Mesendoderm (in vitro differentiated cells): ENCODE measurements around the gene EIF4EBP3.

ENCODE experiments used
- DNase-seq: peaks from one replicate; pipeline ENCODE4 v3.0.0; 2013
- H2AK5ac ChIP-seq: 2 replicates; pipeline ENCODE4 v1.6.1; 2013; ENCODE audit warnings: low read length, inconsistent platforms
- H2BK120ac ChIP-seq: 2 replicates; pipeline ENCODE4 v1.6.1; 2013; ENCODE audit warnings: low read depth, mild to moderate bottlenecking, low read length, moderate library complexity, mixed read lengths
- H2BK15ac ChIP-seq: replicated peaks from 2 replicates; pipeline ENCODE4 v1.6.1; 2013; ENCODE audit warnings: low read depth, mild to moderate bottlenecking, moderate library complexity
- H2BK5ac ChIP-seq: 2 replicates; pipeline ENCODE4 v1.6.1; 2013; ENCODE audit warnings: low read length, inconsistent platforms
- H3K18ac ChIP-seq: 2 replicates; pipeline ENCODE4 v1.6.1; 2013; ENCODE audit warnings: mild to moderate bottlenecking, low read length, mixed read lengths
- H3K23ac ChIP-seq: one replicate; pipeline ENCODE4 v1.6.1; 2013; ENCODE audit warnings: low read length
- H3K27ac ChIP-seq: 2 replicates; pipeline ENCODE4 v1.5.1; 2013; ENCODE audit warnings: low read depth, mild to moderate bottlenecking, inconsistent platforms, low read length, moderate library complexity
- H3K27me3 ChIP-seq: 2 replicates; pipeline ENCODE4 v1.6.1; 2013; ENCODE audit warnings: low read length, control low read depth, mild to moderate bottlenecking, inconsistent platforms; ENCODE audit not compliant: insufficient read depth, poor library complexity
- H3K36me3 ChIP-seq: 2 replicates; pipeline ENCODE4 v1.6.1; 2013; ENCODE audit warnings: low read length, inconsistent platforms; ENCODE audit not compliant: control insufficient read depth, insufficient read depth
- H3K4ac ChIP-seq: one replicate; pipeline ENCODE4 v1.6.1; 2013; ENCODE audit warnings: low read depth, mild to moderate bottlenecking, low read length, moderate library complexity
- H3K4me1 ChIP-seq: 2 replicates; pipeline ENCODE4 v1.6.1; 2013; ENCODE audit warnings: low read depth, low read length, inconsistent platforms; ENCODE audit not compliant: control insufficient read depth
- H3K4me2 ChIP-seq: 2 replicates; pipeline ENCODE4 v1.6.1; 2013; ENCODE audit warnings: low read length
- H3K4me3 ChIP-seq: 2 replicates; pipeline ENCODE4 v1.5.1; 2013; ENCODE audit warnings: mild to moderate bottlenecking, low read length
- H3K56ac ChIP-seq: one replicate; pipeline ENCODE4 v1.6.1; 2013; ENCODE audit warnings: low read length
- H3K79me1 ChIP-seq: 2 replicates; pipeline ENCODE4 v1.6.1; 2013; ENCODE audit warnings: low read length, inconsistent platforms
- H3K79me2 ChIP-seq: 2 replicates; pipeline ENCODE4 v1.6.1; 2013; ENCODE audit warnings: mild to moderate bottlenecking, low read length; ENCODE audit not compliant: control insufficient read depth, insufficient read depth
- H3K9ac ChIP-seq: 2 replicates; pipeline ENCODE4 v1.6.1; 2013; ENCODE audit warnings: low read length, inconsistent platforms
- H4K5ac ChIP-seq: one replicate; pipeline ENCODE4 v1.6.1; 2013; ENCODE audit warnings: low read length
- H4K8ac ChIP-seq: one replicate; pipeline ENCODE4 v1.6.1; 2013; ENCODE audit warnings: low read depth, mild to moderate bottlenecking, control low read depth, low read length, moderate library complexity
- WGBS: extraction: QIAGEN DNeasy Blood & Tissue Kit; methylation state at CpG from one replicate; pipeline ENCODE4 v1.1.7; 2013; ENCODE audit warnings: low lambda C conversion rate, missing lambda C conversion rate; ENCODE audit not compliant: insufficient coverage; ENCODE audit errors: extremely low coverage; 5-methylcytosine and 5-hydroxymethylcytosine counted together

The EIF4EBP3 gene

DNA sequence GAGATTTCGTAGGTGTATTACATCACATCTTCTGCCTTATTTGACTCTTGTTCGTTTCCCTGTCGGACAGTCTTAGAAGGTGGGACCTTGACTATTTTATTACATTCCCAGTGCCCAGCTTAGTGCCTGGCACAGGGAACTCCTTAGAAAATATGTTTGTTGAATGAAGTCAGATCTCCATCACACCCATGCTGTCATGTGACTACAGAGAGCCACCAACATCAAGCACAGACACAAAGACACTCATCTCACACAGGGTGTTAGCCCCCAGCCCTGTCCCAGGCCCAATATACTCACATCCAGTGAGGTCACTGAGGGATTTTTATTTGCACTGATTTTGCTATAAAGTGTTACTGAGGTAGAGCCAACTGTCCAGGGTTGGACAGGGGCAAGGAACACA, 10.5 kb downstream of the EIF4EBP3 start:
- Histone ChIP-seq H3K56ac (peak overlapping the region; percentile 94), H2BK5ac (no peak overlapping the region), H4K5ac (no peak overlapping the region), H3K18ac (no peak overlapping the region), H3K4me3 (no peak overlapping the region), H3K79me2 (peaks cover 21% of the 10 kb centered on the region), H3K27ac (no peak overlapping the region), H2BK120ac (no peak overlapping the region), H3K9ac (no peak overlapping the region), H4K8ac (no peak overlapping the region), H3K23ac (no peak overlapping the region), H3K4me1 (peaks cover 2% of the 10 kb centered on the region), H2BK15ac (no peak overlapping the region), H2AK5ac (no peak overlapping the region), H3K4ac (peak overlapping the region; percentile 4), H3K4me2 (no peak overlapping the region), H3K27me3 (no peaks in the 10 kb centered on the region), H3K79me1 (peaks cover 15% of the 10 kb centered on the region), H3K36me3 (no peaks in the 10 kb centered on the region)
- no peak for DNase-seq
- no CpG with 5 or more reads among the region's 3 CpGs for WGBS

DNA sequence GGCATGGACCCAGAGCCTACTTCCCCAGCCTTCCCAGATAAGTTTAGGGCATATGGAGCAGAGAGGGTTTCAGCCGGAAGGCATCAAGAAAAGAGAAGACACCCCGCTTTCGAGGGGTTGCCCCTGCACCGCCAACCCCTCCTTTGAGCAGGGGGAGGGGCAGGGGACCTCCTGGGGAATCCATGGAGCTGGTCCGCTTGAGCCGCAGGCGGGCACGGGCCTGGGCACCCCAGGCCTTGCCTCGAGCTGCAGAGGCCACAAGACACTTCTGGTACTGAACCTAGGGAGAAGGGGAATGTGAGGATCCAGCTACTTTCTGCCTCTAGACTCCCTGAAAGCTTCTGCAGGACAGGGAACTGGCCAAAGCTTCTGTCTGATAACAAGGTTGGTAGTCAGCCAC, 11.1 kb downstream of the EIF4EBP3 start:
- H3K4ac ChIP-seq = no peak overlapping the region
- no peak overlapping the region for H2BK15ac ChIP-seq
- H3K27me3 ChIP-seq = no peaks in the 10 kb centered on the region
- H3K4me1 ChIP-seq = peaks cover 4% of the 10 kb centered on the region
- H3K56ac ChIP-seq = no peak overlapping the region
- no peak overlapping the region for H3K27ac ChIP-seq
- H3K18ac ChIP-seq = no peak overlapping the region
- H4K8ac ChIP-seq = no peak overlapping the region
- no peak overlapping the region for H3K23ac ChIP-seq
- no peak overlapping the region for H3K4me2 ChIP-seq
- no peak overlapping the region for H4K5ac ChIP-seq
- no peak overlapping the region for H3K9ac ChIP-seq
- H2AK5ac ChIP-seq = no peak overlapping the region
- H2BK5ac ChIP-seq = no peak overlapping the region
- DNase-seq = no peak
- peaks cover 18% of the 10 kb centered on the region for H3K79me2 ChIP-seq
- H3K36me3 ChIP-seq = no peaks in the 10 kb centered on the region
- H3K79me1 ChIP-seq = peaks cover 12% of the 10 kb centered on the region
- H3K4me3 ChIP-seq = no peak overlapping the region
- H2BK120ac ChIP-seq = no peak overlapping the region
- no CpG with 5 or more reads among the region's 9 CpGs for WGBS

DNA sequence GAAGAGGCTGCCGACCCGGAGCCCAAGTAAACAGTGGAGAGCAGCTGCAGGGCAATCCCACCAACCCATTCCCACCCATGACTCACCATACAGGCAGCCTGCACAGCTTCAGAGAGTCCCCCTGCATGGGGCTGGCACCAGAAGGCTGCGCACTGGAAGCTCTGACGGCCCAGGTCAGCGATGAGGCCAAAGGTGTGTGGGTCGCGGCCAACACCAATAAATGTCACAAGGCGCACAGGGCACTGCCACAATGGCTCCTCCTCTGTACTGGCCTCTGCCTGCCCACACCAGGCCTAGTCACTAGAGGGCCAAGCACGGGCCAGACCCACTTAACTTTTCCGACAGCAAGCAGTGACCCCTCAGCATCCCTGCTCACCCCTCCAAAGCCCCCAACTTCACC, 12.8 kb downstream of the EIF4EBP3 start:
- WGBS = no CpG with 5 or more reads among the region's 10 CpGs
- Histone ChIP-seq H3K4ac (no peak overlapping the region), H3K27ac (no peak overlapping the region)

DNA sequence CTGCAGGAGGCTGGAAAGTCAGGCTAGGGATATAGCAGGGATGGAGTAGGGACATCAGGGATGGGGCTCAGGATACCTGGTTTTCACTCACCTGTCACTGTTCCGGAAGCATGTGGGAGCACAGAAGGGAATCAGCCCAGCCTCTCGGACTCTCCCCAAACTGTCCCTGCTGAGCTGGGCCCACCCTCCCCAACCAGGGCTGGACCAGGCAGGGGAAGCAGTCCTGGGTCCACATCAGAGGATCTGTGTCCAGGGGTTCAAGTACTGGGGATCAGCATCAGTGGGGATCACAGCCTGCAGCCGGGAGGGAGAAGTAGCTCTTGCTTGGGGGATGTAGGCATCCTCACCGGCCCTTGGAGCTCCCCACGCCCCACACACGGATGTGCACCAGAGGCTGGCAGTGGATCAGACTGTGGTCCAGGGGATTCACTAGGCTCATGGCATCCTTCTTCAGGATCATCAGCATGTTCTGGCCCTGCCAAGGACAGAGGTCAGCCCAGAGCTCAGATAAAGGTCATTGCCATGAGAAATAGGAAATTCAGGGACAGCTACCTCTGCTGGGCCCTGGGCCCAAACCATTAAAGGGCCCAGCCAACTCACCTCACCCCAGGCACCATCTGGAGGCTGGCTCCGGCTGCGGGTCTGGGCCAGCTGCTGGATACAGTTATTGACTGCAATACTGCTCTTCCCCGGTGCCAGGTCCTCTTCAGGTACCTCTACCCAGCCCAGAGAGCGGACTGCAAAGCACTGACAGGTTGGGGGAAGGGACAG, 14.5 kb downstream of the EIF4EBP3 start:
- Histone ChIP-seq H3K79me1 (peaks cover 12% of the 10 kb centered on the region), H3K4me2 (no peak overlapping the region), H2AK5ac (no peak overlapping the region), H4K8ac (no peak overlapping the region), H2BK120ac (no peak overlapping the region), H3K9ac (no peak overlapping the region), H3K18ac (no peak overlapping the region), H4K5ac (no peak overlapping the region), H3K27me3 (no peaks in the 10 kb centered on the region), H3K4ac (no peak overlapping the region), H3K56ac (no peak overlapping the region), H2BK5ac (no peak overlapping the region), H3K4me1 (peaks cover 15% of the 10 kb centered on the region), H3K27ac (no peak overlapping the region), H3K36me3 (peaks cover 3% of the 10 kb centered on the region), H3K23ac (no peak overlapping the region), H2BK15ac (no peak overlapping the region), H3K4me3 (no peak overlapping the region), H3K79me2 (peaks cover 5% of the 10 kb centered on the region)
- WGBS = no CpG with 5 or more reads among the region's 10 CpGs
- no peak for DNase-seq

More for the DNA sequence above, 12.8 kb downstream of the EIF4EBP3 start:
- H3K4me3 ChIP-seq = no peak overlapping the region
- H4K5ac ChIP-seq = no peak overlapping the region
- no peak overlapping the region for H4K8ac ChIP-seq
- no peak overlapping the region for H2BK15ac ChIP-seq
- H2BK120ac ChIP-seq = no peak overlapping the region
- H3K36me3 ChIP-seq = no peaks in the 10 kb centered on the region
- no peak overlapping the region for H3K4me2 ChIP-seq
- peaks cover 11% of the 10 kb centered on the region for H3K79me1 ChIP-seq
- H3K18ac ChIP-seq = no peak overlapping the region
- no peak for DNase-seq
- peaks cover 9% of the 10 kb centered on the region for H3K4me1 ChIP-seq
- H3K27me3 ChIP-seq = no peaks in the 10 kb centered on the region
- H3K23ac ChIP-seq = no peak overlapping the region
- no peak overlapping the region for H2BK5ac ChIP-seq
- peaks cover 15% of the 10 kb centered on the region for H3K79me2 ChIP-seq
- H2AK5ac ChIP-seq = no peak overlapping the region
- no peak overlapping the region for H3K9ac ChIP-seq
- H3K56ac ChIP-seq = no peak overlapping the region

DNA sequence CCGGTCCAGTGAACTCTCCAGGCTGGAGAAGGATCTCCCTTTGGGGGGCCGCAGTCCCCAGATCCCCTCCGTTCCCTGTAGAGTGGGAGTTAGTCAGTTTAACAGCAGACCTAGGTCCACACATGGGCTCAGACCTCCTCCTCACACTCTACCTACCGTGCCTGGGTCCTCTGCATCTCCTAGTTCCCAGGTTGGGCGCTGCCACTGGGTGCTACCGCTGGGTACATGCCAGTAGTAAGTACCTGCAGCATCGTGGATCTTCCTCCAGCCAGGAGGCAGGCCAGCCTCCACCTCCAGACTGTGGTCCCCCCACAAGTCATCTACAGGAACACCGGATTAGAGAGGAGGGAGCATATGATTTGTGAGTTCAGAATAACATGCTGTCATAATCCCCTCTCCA, 16.1 kb downstream of the EIF4EBP3 start:
- no peak overlapping the region for H2BK15ac ChIP-seq
- no CpG with 5 or more reads among the region's 8 CpGs for WGBS
- H3K27me3 ChIP-seq = no peaks in the 10 kb centered on the region
- H3K79me2 ChIP-seq = peaks cover 5% of the 10 kb centered on the region
- no peak overlapping the region for H3K4ac ChIP-seq
- H2BK5ac ChIP-seq = no peak overlapping the region
- no peak overlapping the region for H3K27ac ChIP-seq
- H3K56ac ChIP-seq = peak overlapping the region; percentile 98
- peak overlapping the region; percentile 32 for H3K23ac ChIP-seq
- peaks cover 12% of the 10 kb centered on the region for H3K79me1 ChIP-seq
- peaks cover 14% of the 10 kb centered on the region for H3K4me1 ChIP-seq
- peak overlapping the region; percentile 70 for H3K4me3 ChIP-seq
- no peak overlapping the region for H2BK120ac ChIP-seq
- peak overlapping the region; percentile 98 for H3K4me2 ChIP-seq
- no peak for DNase-seq
- peaks cover 3% of the 10 kb centered on the region for H3K36me3 ChIP-seq
- no peak overlapping the region for H3K18ac ChIP-seq
- H4K8ac ChIP-seq = no peak overlapping the region
- H2AK5ac ChIP-seq = peak overlapping the region; percentile 74
- peak overlapping the region; percentile 92 for H3K9ac ChIP-seq
- H4K5ac ChIP-seq = no peak overlapping the region
